ENCODE results near the gene DDX55.

DNA sequence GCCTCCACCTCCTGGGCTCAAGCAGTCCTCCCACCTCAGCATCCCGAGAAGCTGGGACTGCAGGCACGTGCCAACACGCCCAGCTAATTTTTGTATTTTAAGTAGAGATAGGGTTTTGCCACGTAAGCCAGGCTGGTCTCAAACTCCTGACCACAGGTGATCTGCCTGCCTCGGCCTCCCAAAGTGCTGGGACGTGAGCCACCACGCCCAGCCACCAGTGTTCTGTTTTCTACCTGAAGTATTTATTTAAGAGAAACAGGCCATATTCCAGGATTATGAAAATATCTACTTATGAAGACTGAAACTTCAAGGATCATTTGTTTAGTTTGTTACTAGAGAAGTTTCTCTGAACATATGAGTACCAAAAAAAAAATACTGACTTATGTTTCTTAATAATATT lies 42.0 kb downstream of the DDX55 start:
- TF ChIP-seq CTCF (conservative IDR thresholded peaks at IDR 0.05; ENCODE audit: low read depth in 2 of 2), result no peak
- no peak for TF ChIP-seq EZH2 (IDR thresholded peaks at IDR 0.05; ENCODE audit: low read depth, unreplicated experiment)
- TF ChIP-seq REST (IDR thresholded peaks at IDR 0.05; ENCODE audit: unreplicated experiment), result no peak
- TF ChIP-seq POLR2AphosphoS5 (IDR thresholded peaks at IDR 0.05; ENCODE audit: low read depth), result no peak
- no peak for TF ChIP-seq STAT1 (IDR thresholded peaks at IDR 0.05; ENCODE audit: unreplicated experiment)
- TF ChIP-seq ZNF114 (CRISPR knock-in tag; IDR thresholded peaks at IDR 0.05), result no peak
- TF ChIP-seq EZH2phosphoT487 (IDR thresholded peaks at IDR 0.05; ENCODE audit: unreplicated experiment), result no peak
- no peak for TF ChIP-seq ETS1 (IDR thresholded peaks at IDR 0.05)
- no peak for TF ChIP-seq JUNB (IDR thresholded peaks at IDR 0.05; ENCODE audit: unreplicated experiment)
- no peak for TF ChIP-seq ZNF331 (CRISPR knock-in tag; IDR thresholded peaks at IDR 0.05; ENCODE audit: low read depth)
- TF ChIP-seq CREB1 (CRISPR knock-in tag; IDR thresholded peaks at IDR 0.05; ENCODE audit: low read depth), result no peak
- no peak for TF ChIP-seq ZNF462 (CRISPR knock-in tag; IDR thresholded peaks at IDR 0.05)

Measured in GM23338 (cell line).